Tibial artery (tissue), 4 donors: ENCODE results near the gene MTX2.

Source experiments
- DNase-seq, 2 donors: peaks; one replicate each; pipeline ENCODE4 v3.0.0-alpha.2; 2019
- H3K27ac ChIP-seq, 2 donors: fragments of 200-600 bp; sonication (generic) in 1 of 2; 1 replicate in 1 of 2; 2 replicates in 1 of 2; pipeline ENCODE4 v1.5.1; 2018 to 2019; ENCODE audit warnings: mild to moderate bottlenecking in 1 of 2
- H3K27me3 ChIP-seq, 2 donors: fragments of 200-600 bp; sonication (generic) in 1 of 2; one replicate each; pipeline versions ENCODE4 v1.5.1 to v1.6.0; 2016 to 2019
- H3K36me3 ChIP-seq, 3 donors: fragments of 200-600 bp; sonication (generic) in 2 of 3; one replicate each; pipeline ENCODE4 v1.5.1; 2016 to 2019; ENCODE audit warnings: mild to moderate bottlenecking in 2 of 3
- H3K4me1 ChIP-seq, 4 donors: fragments of 200-600 bp; sonication (generic) in 2 of 4; 1 replicate in 3 of 4; 2 replicates in 1 of 4; pipeline ENCODE4 v1.5.1; 2016 to 2019
- H3K4me3 ChIP-seq, 2 donors: fragments of 200-600 bp; sonication (generic) in 1 of 2; 1 replicate in 1 of 2; 2 replicates in 1 of 2; pipeline ENCODE4 v1.5.1; 2018 to 2019; ENCODE audit warnings: mild to moderate bottlenecking in 2 of 2
- H3K9me3 ChIP-seq, 3 donors: fragments of 200-600 bp; sonication (generic) in 1 of 3; one replicate each; pipeline ENCODE4 v1.5.1; 2016 to 2019
- CTCF ChIP-seq, 2 experiments: fragments of 200-600 bp in 1 of 2; fragments of 450-650 bp in 1 of 2; IDR thresholded peaks; one replicate each; pipeline ENCODE4 v1.5.1; 2017 to 2019; ENCODE audit warnings: antibody characterized with exemption in 2 of 2, mild to moderate bottlenecking in 1 of 2, moderate library complexity in 1 of 2
- intact Hi-C: fragments of 100-400 bp; cut with DNase I; formaldehyde crosslinking; loops from one replicate; pipeline ENCODE4 v1.15.0; 2023; ENCODE audit warnings: low total_unique reads

MTX2 gene

GRCh38 chr2:176325732-176326131 is 56.5 kb downstream of the MTX2 start:
- intact Hi-C loops = no loop called here
- no peak for TF ChIP-seq CTCF (IDR thresholded peaks at IDR 0.05)
- no peak for DNase-seq
- Histone ChIP-seq H3K4me3 (no peak overlapping the region), H3K4me1 (peaks cover 0 to 7% (median 0%) of the 10 kb centered on the region in 4 donors), H3K36me3 (peaks cover 0 to 5% (median 4%) of the 10 kb centered on the region in 3 donors), H3K9me3 (no peaks in the 10 kb centered on the region), H3K27ac (no peak overlapping the region), H3K27me3 (no peaks in the 10 kb centered on the region)

GRCh38 chr2:176328149-176328548 is 58.9 kb downstream of the MTX2 start:
- intact Hi-C loops = no loop called here
- no peak for TF ChIP-seq CTCF (IDR thresholded peaks at IDR 0.05)
- no peak for DNase-seq
- Histone ChIP-seq H3K9me3 (no peaks in the 10 kb centered on the region), H3K27me3 (no peaks in the 10 kb centered on the region), H3K36me3 (peaks cover 0 to 5% (median 4%) of the 10 kb centered on the region in 3 donors), H3K4me3 (no peak overlapping the region), H3K27ac (no peak overlapping the region), H3K4me1 (peaks cover 0 to 12% (median 0%) of the 10 kb centered on the region in 4 donors)

- intact Hi-C loops = no loop called here
- H3K36me3 ChIP-seq = peaks cover 0 to 5% (median 4%) of the 10 kb centered on the region in 3 donors
- H3K27ac ChIP-seq = no peak overlapping the region
- H3K27me3 ChIP-seq = no peaks in the 10 kb centered on the region
- H3K9me3 ChIP-seq = no peaks in the 10 kb centered on the region
- no peak for DNase-seq
- no peak overlapping the region for H3K4me3 ChIP-seq
- H3K4me1 ChIP-seq = peaks cover 0 to 6% (median 0%) of the 10 kb centered on the region in 4 donors
- no peak for TF ChIP-seq CTCF (IDR thresholded peaks at IDR 0.05)
Observed at GRCh38 chr2:176330612-176331011, 61.4 kb downstream of the MTX2 start.

GRCh38 chr2:176331646-176332045 is 62.4 kb downstream of the MTX2 start:
- DNase-seq = no peak
- no peak for TF ChIP-seq CTCF (IDR thresholded peaks at IDR 0.05)
- intact Hi-C loops = no loop called here

GRCh38 chr2:176334729-176335128 is 65.5 kb downstream of the MTX2 start:
- no peak for TF ChIP-seq CTCF (IDR thresholded peaks at IDR 0.05)
- intact Hi-C loops = no loop called here
- Histone ChIP-seq H3K4me3 (no peak overlapping the region), H3K27ac (no peak overlapping the region), H3K9me3 (no peaks in the 10 kb centered on the region), H3K36me3 (peaks cover 10 to 17% (median 13%) of the 10 kb centered on the region in 3 donors), H3K27me3 (no peaks in the 10 kb centered on the region), H3K4me1 (peaks cover 0 to 5% (median 0%) of the 10 kb centered on the region in 4 donors)
- DNase-seq = no peak

More at GRCh38 chr2:176331646-176332045, 62.4 kb downstream of the MTX2 start:
- no peak overlapping the region for H3K27ac ChIP-seq
- no peaks in the 10 kb centered on the region for H3K9me3 ChIP-seq
- H3K4me1 ChIP-seq = peaks cover 0 to 5% (median 0%) of the 10 kb centered on the region in 4 donors
- peaks cover 0 to 5% (median 4%) of the 10 kb centered on the region in 3 donors for H3K36me3 ChIP-seq
- no peak overlapping the region for H3K4me3 ChIP-seq
- no peaks in the 10 kb centered on the region for H3K27me3 ChIP-seq

GRCh38 chr2:176338395-176338794 is 69.2 kb downstream of the MTX2 start:
- no peak overlapping the region for H3K27ac ChIP-seq
- H3K36me3 ChIP-seq = peaks cover 5 to 17% (median 13%) of the 10 kb centered on the region in 3 donors
- intact Hi-C loops = no loop called here
- no peaks in the 10 kb centered on the region for H3K4me1 ChIP-seq
- H3K4me3 ChIP-seq = no peak overlapping the region
- H3K9me3 ChIP-seq = no peaks in the 10 kb centered on the region
- DNase-seq = no peak
- no peaks in the 10 kb centered on the region for H3K27me3 ChIP-seq
- TF ChIP-seq CTCF (IDR thresholded peaks at IDR 0.05) = no peak
